ENCODE data around the gene SLIT1. TPM values are rescaled to one million over a fixed set of nuclear protein-coding genes. Genes with fewer than 3 reads are reported as not detected.

SLIT1 gene
- total RNA-seq, 1 donor from 2014 or later: not detected

DNA sequence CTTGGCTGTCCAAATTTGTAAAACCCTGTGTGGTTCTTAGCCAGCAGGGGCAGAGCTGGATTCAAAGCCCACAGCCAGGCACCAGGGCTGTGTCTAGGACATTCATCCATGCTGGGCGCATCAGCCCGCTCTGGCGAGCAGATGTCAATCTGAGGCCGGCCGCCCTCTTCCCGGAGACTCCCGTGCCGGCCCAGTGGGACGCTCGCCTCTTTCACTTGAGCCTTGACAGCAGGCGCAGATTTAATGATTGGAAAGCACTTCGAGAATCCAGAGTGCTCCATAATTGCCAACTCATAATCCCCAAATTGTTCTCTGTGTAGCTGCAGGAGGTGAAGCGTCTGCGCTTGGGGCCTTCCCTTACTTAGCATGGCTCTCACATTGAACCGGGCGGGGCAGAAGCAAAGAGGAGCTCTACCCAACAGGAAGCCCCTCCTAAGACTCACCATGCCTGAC is 36.7 kb downstream of the SLIT1 start:
- H3K4me1 ChIP-seq: no peaks in the 10 kb centered on the region
- no peaks in the 10 kb centered on the region for H3K36me3 ChIP-seq
- H3K9me3 ChIP-seq: no peaks in the 10 kb centered on the region
- no peak for TF ChIP-seq CTCF (IDR thresholded peaks at IDR 0.05)
- intact Hi-C loops (cut with DNase I): no loop called here
- H3K27ac ChIP-seq: no peak overlapping the region
- H3K4me3 ChIP-seq: no peak overlapping the region
- no peak for DNase-seq (ENCODE audit: low spot score in 2 of 2)
- H3K27me3 ChIP-seq: no peaks in the 10 kb centered on the region

DNA sequence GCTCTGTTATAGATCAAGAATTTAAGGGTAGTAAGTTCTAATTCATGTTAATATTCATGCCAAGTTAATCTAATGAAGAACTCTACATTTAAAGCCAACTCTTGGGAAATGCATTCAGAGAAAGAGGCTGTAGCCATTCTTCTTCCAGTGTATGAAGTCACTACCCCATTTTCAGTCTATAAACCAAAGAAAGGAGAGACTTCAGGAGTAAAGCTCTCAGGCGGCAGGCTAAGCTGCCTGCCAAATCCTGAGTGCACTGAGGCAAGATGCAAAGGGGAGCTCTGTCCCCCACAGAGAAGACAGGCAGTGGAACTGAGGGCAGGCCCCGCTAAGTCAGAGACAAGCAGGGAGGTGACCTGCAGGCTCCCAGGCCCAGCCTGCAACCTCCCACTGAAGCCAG is 41.5 kb downstream of the SLIT1 start:
- no peak overlapping the region for H3K4me3 ChIP-seq
- no peak for DNase-seq (ENCODE audit: low spot score in 2 of 2)
- no peaks in the 10 kb centered on the region for H3K27me3 ChIP-seq
- intact Hi-C loops (cut with DNase I): no loop called here
- no peaks in the 10 kb centered on the region for H3K4me1 ChIP-seq
- H3K9me3 ChIP-seq: no peaks in the 10 kb centered on the region
- no peaks in the 10 kb centered on the region for H3K36me3 ChIP-seq
- no peak for TF ChIP-seq CTCF (IDR thresholded peaks at IDR 0.05)
- H3K27ac ChIP-seq: no peak overlapping the region

DNA sequence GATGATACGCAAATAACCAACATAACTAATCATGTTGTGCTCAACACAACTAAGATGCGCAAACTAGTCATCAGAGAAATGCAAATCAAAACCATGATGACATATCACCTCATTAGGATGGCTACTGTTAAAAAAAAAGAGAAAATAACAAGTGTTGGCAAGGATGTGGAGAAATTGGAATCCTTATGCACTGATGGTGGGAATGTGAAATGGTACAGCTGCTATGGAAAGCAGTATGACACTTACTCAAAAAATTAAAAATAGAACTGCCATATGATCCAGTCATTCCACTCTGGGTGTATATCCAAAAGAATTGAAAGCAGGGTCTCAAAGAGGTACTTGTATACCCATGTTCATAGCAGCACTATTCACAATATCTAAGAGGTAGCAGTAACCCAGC is 42.9 kb downstream of the SLIT1 start:
- Histone ChIP-seq H3K9me3 (no peaks in the 10 kb centered on the region), H3K4me3 (no peak overlapping the region), H3K4me1 (no peaks in the 10 kb centered on the region), H3K36me3 (no peaks in the 10 kb centered on the region), H3K27ac (no peak overlapping the region), H3K27me3 (no peaks in the 10 kb centered on the region)
- intact Hi-C loops (cut with DNase I): no loop called here
- TF ChIP-seq CTCF (IDR thresholded peaks at IDR 0.05): no peak
- DNase-seq (ENCODE audit: low spot score in 2 of 2): no peak

GRCh38 chr10:97140902-97141745 is 44.6 kb downstream of the SLIT1 start:
- Histone ChIP-seq H3K9me3 (no peaks in the 10 kb centered on the region), H3K4me3 (no peak overlapping the region), H3K27me3 (no peaks in the 10 kb centered on the region), H3K36me3 (no peaks in the 10 kb centered on the region), H3K27ac (no peak overlapping the region), H3K4me1 (no peaks in the 10 kb centered on the region)
- intact Hi-C loops (cut with DNase I): no loop called here
- no peak for TF ChIP-seq CTCF (IDR thresholded peaks at IDR 0.05)
- no peak for DNase-seq (ENCODE audit: low spot score in 2 of 2)

- Histone ChIP-seq H3K27me3 (no peaks in the 10 kb centered on the region), H3K4me3 (no peak overlapping the region), H3K4me1 (no peaks in the 10 kb centered on the region), H3K9me3 (no peaks in the 10 kb centered on the region), H3K36me3 (no peaks in the 10 kb centered on the region), H3K27ac (no peak overlapping the region)
- no peak for DNase-seq (ENCODE audit: low spot score in 2 of 2)
- TF ChIP-seq CTCF (IDR thresholded peaks at IDR 0.05): no peak
- intact Hi-C loops (cut with DNase I): no loop called here
Measured at GRCh38 chr10:97140049-97140846, 45.5 kb downstream of the SLIT1 start.
